Measurements from ENCODE around the gene PDE9A. TPM values are rescaled to one million over a fixed set of nuclear protein-coding genes. Genes with fewer than 3 reads are reported as not detected.
A peak's percentile ranks its signal among the peaks of the same experiment; 100 is the strongest.

Gene PDE9A
- total RNA-seq, 2 experiments from 2014 or later, result 7.5 to 8.6 TPM

DNA sequence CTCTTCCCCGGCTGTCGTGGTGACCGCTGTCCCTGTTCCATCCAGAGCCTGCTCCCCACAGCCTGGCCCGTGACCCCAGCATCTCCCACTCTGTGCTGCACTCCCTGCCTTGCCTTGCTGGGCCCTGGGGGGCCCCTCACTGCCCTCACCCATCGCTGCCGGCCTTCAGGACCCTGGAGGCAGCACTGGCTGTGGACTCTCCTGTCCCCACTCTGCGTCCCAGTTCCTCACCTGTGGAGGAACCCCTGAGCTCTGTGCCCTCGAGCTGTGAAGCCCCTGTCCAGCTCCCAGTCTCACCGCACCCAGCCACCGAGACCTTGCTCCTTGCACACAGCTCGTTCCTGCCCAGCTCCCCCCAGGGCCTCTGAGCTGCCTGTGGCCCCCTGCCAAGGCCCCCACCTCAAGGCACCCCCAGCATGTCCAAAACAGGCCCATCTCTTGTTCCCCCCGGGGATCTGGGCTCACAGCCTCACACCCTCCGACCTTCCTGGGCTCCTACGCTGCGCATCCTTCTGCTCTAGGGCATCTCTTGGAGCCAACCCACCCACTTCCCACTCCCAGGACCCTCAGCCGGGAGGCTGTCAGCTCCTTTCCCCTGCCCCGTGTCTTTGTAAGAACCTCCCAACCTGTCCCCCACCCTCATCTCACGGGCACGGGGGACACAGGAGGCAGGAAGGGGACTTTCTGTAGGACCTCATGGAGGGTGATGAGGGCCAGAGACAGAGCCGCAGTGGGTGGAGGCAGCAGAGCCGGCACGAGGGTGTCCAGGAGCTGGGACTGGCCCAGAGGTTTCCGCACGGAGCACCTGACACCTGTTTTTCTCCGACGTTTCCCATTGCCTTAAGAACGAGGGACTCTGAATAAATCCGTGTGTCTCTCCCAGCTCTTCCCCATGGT is 116.6 kb downstream of the PDE9A start:
- POLR2A ChIA-PET, result no interaction called here
- Mint-ChIP-seq H3K4me3 (no peak overlapping the region), H3K27ac (no peak overlapping the region), H3K9me3 (no peaks in the 10 kb centered on the region), H3K36me3 (peaks cover 3% of the 10 kb centered on the region), H3K4me1 (ENCODE audit: low read depth) (no peaks in the 10 kb centered on the region), H3K27me3 (no peaks in the 10 kb centered on the region)
- intact Hi-C loops (cut with micrococcal nuclease), result no loop called here
- CTCF ChIA-PET, result no interaction called here
- DNase-seq, result no peak

- Mint-ChIP-seq H3K27me3 (no peaks in the 10 kb centered on the region), H3K27ac (no peak overlapping the region), H3K4me1 (ENCODE audit: low read depth) (no peaks in the 10 kb centered on the region), H3K36me3 (peaks cover 3% of the 10 kb centered on the region), H3K4me3 (no peak overlapping the region), H3K9me3 (no peaks in the 10 kb centered on the region)
- intact Hi-C loops (cut with micrococcal nuclease), result no loop called here
- POLR2A ChIA-PET, result no interaction called here
- CTCF ChIA-PET, result no interaction called here
- no peak for DNase-seq
Observed at GRCh38 chr21:42770717-42771502, 117.5 kb downstream of the PDE9A start.

- no peak for DNase-seq
- no peaks in the 10 kb centered on the region for H3K27me3 Mint-ChIP-seq
- ChIA-PET POLR2A (no interaction called here), CTCF (no interaction called here)
- H3K4me3 Mint-ChIP-seq, result no peak overlapping the region
- intact Hi-C loops (cut with micrococcal nuclease), result no loop called here
- no peak overlapping the region for H3K27ac Mint-ChIP-seq
- H3K36me3 Mint-ChIP-seq, result peaks cover 3% of the 10 kb centered on the region
- no peaks in the 10 kb centered on the region for H3K4me1 Mint-ChIP-seq (ENCODE audit: low read depth)
- no peaks in the 10 kb centered on the region for H3K9me3 Mint-ChIP-seq
Observed at GRCh38 chr21:42771503-42771805, 118.0 kb downstream of the PDE9A start.

DNA sequence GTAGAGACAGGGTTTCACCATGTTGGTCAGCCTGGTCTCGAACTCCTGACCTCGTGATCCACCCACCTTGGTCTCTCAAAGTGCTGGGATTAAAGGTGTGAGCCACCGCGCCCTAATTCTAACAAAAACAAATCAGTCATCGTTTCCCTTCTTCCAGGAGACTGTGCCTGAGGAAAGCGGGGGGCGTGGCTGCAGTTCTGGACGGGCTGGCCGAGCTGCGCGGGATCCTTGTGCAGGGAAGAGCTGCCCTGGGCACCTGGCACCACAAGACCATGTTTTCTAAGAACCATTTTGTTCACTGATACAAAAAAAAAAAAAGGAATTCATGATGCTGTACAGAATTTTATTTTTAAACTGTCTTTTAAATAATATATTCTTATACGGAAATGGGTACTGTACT is 121.7 kb downstream of the PDE9A start:
- Mint-ChIP-seq H3K36me3 (no peaks in the 10 kb centered on the region), H3K9me3 (no peaks in the 10 kb centered on the region), H3K4me1 (ENCODE audit: low read depth) (no peaks in the 10 kb centered on the region), H3K4me3 (no peak overlapping the region), H3K27ac (no peak overlapping the region), H3K27me3 (no peaks in the 10 kb centered on the region)
- ChIA-PET CTCF (no interaction called here), POLR2A (no interaction called here)
- intact Hi-C loops (cut with micrococcal nuclease), result no loop called here
- no peak for DNase-seq

GRCh38 chr21:42775891-42776290 is 122.5 kb downstream of the PDE9A start:
- intact Hi-C loops (cut with micrococcal nuclease), result no loop called here
- no peaks in the 10 kb centered on the region for H3K9me3 Mint-ChIP-seq
- no peak overlapping the region for H3K4me3 Mint-ChIP-seq
- H3K27me3 Mint-ChIP-seq, result peaks cover 6% of the 10 kb centered on the region
- ChIA-PET POLR2A (no interaction called here), CTCF (no interaction called here)
- no peaks in the 10 kb centered on the region for H3K36me3 Mint-ChIP-seq
- no peak overlapping the region for H3K27ac Mint-ChIP-seq
- H3K4me1 Mint-ChIP-seq (ENCODE audit: low read depth), result peaks cover 5% of the 10 kb centered on the region
- DNase-seq, result no peak

DNA sequence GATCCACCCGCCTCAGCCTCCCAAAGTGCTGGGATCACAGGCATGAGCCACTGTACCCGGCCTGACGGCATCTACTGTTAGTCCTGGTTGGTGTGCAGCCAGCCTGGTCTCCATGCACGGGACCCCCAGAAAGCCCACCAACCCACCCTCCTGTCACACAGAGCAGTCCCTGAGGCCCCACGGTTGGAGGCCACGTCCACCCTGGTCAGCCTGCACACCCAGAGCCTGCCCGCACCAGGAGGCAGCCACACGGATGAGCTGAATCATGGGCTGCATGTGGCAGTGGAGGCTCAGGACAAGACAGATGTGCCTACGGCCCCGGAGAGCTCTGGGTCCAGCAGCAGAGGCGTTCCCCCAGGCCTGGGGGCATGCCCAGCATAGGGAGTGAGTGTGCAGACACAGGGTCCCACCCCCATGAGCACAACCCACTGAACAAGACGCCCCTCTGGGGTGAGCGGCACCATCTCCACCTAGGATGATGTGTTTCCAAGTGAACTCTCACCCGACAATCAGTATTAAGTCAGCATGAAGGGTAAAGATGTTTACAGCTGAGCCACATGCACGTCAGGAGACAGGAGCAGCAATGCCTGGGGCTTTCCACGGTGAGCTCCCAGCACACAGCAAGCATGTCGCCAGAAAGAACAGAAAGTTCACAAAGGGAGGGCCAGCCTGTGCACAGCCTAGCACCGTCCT is 123.8 kb downstream of the PDE9A start:
- ChIA-PET POLR2A (no interaction called here), CTCF (no interaction called here)
- Mint-ChIP-seq H3K36me3 (no peaks in the 10 kb centered on the region), H3K27ac (no peak overlapping the region), H3K27me3 (peaks cover 11% of the 10 kb centered on the region), H3K4me3 (no peak overlapping the region), H3K4me1 (ENCODE audit: low read depth) (peaks cover 16% of the 10 kb centered on the region), H3K9me3 (no peaks in the 10 kb centered on the region)
- no peak for DNase-seq
- intact Hi-C loops (cut with micrococcal nuclease), result no loop called here

DNA sequence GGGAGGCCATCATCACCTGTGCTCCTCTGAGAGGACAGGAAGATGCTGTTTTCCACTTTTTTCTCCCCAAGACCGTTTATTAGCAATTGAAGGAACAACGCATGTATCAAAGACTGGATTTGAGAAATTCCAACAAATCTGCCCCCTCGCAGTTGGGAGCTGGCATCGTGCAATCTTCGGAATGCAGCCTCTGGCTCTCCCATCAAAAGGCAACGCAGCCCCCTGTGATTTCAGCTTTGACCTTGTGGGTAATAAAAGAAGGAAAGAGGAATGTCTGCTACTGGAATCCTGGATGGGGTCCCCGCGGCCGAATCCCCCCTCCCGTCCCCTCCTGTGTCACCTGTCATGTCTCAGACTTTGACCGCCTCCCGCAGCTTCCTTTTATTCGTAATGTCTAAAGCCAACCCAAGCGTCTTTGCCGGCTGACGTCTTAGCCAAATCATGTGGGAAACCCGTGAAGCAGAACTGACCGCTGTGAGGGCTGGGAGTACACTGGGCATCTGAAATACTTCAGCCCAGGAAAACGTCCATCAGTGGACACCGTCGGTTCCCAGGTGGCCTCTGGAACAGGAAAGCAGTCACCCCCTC is 124.4 kb downstream of the PDE9A start:
- H3K27me3 Mint-ChIP-seq, result peaks cover 11% of the 10 kb centered on the region
- CTCF ChIA-PET, result no interaction called here
- peaks cover 22% of the 10 kb centered on the region for H3K4me1 Mint-ChIP-seq (ENCODE audit: low read depth)
- DNase-seq, result no peak
- intact Hi-C loops (cut with micrococcal nuclease), result no loop called here
- POLR2A ChIA-PET, result no interaction called here
- H3K36me3 Mint-ChIP-seq, result no peaks in the 10 kb centered on the region
- no peaks in the 10 kb centered on the region for H3K9me3 Mint-ChIP-seq
- H3K27ac Mint-ChIP-seq, result no peak overlapping the region
- no peak overlapping the region for H3K4me3 Mint-ChIP-seq

DNA sequence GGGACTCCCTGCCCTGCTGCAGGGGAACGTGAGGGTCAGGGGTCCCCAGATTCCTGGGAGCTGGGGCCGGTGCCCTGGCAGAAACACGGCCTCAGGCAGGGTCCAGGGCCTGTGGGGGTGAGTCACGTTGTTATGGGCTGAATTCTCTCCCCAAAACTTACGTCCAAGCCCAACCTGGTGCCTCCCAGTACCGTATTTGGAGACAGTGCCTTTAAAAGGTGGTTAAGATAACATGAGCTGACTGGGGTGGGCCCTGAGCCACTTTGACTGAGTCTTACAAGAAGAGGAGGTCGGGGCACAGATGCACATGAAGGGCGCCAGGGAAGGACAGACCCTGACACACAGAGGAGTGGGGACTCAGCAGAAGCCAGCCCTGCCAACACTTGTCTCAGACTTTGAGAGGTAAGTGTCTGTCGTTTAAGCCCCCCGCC is 126.0 kb downstream of the PDE9A start:
- H3K4me1 Mint-ChIP-seq (ENCODE audit: low read depth), result peaks cover 35% of the 10 kb centered on the region
- no peaks in the 10 kb centered on the region for H3K36me3 Mint-ChIP-seq
- no peak for DNase-seq
- H3K4me3 Mint-ChIP-seq, result no peak overlapping the region
- no peaks in the 10 kb centered on the region for H3K9me3 Mint-ChIP-seq
- H3K27ac Mint-ChIP-seq, result no peak overlapping the region
- peaks cover 11% of the 10 kb centered on the region for H3K27me3 Mint-ChIP-seq
- POLR2A ChIA-PET, result no interaction called here
- intact Hi-C loops (cut with micrococcal nuclease), result no loop called here
- CTCF ChIA-PET, result interaction anchor here (1.5 kb wide), 1 partner anchor 187 kb away, joined by 3 read pairs; no protein-coding TSS in a partner anchor

DNA sequence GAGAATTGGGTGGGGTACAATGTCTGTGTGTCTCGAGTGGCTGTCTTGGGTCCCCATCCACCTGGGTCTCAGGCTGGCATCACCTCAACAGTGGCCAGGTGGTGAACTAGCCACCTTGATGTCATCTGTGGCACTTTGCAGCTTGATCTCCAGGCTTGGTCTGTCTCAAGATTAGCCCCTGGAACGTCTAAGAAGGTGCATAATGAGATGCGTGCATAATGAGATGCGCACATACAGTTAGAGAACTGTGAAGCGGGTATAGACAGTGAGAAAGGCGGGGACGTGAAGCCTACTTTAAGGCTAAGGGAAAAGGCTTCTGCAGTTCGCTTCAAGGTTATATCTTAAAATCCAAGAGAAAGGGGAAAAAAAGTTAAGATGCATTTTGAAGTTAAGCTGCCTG is 127.2 kb downstream of the PDE9A start:
- ChIA-PET CTCF (interaction anchor here (1.0 to 1.5 kb wide), 3 partner anchors 33 to 188 kb away, joined by 3 read pairs; no protein-coding TSS in a partner anchor), POLR2A (no interaction called here)
- Mint-ChIP-seq H3K27ac (no peak overlapping the region), H3K36me3 (no peaks in the 10 kb centered on the region), H3K4me3 (no peak overlapping the region), H3K9me3 (no peaks in the 10 kb centered on the region), H3K4me1 (ENCODE audit: low read depth) (peaks cover 39% of the 10 kb centered on the region), H3K27me3 (peaks cover 11% of the 10 kb centered on the region)
- intact Hi-C loops (cut with micrococcal nuclease), result loop anchor here (2.0 kb wide), 1 partner anchor 18 kb away; no protein-coding TSS in a partner anchor
- DNase-seq, result no peak

GRCh38 chr21:42781150-42781970 is 127.9 kb downstream of the PDE9A start:
- H3K27me3 Mint-ChIP-seq, result peaks cover 11% of the 10 kb centered on the region
- intact Hi-C loops (cut with micrococcal nuclease), result loop anchor here (2.0 kb wide), 1 partner anchor 17 kb away; no protein-coding TSS in a partner anchor
- no peaks in the 10 kb centered on the region for H3K36me3 Mint-ChIP-seq
- ChIA-PET CTCF (interaction anchor here (0.6 to 1.2 kb wide), 3 partner anchors 32 to 52 kb away, joined by 3 to 4 read pairs (median 3); no protein-coding TSS in a partner anchor), POLR2A (no interaction called here)
- H3K4me3 Mint-ChIP-seq, result peak overlapping the region; percentile 7
- H3K27ac Mint-ChIP-seq, result no peak overlapping the region
- H3K9me3 Mint-ChIP-seq, result no peaks in the 10 kb centered on the region
- DNase-seq, result peak; percentile 16
- H3K4me1 Mint-ChIP-seq (ENCODE audit: low read depth), result peaks cover 39% of the 10 kb centered on the region

DNA sequence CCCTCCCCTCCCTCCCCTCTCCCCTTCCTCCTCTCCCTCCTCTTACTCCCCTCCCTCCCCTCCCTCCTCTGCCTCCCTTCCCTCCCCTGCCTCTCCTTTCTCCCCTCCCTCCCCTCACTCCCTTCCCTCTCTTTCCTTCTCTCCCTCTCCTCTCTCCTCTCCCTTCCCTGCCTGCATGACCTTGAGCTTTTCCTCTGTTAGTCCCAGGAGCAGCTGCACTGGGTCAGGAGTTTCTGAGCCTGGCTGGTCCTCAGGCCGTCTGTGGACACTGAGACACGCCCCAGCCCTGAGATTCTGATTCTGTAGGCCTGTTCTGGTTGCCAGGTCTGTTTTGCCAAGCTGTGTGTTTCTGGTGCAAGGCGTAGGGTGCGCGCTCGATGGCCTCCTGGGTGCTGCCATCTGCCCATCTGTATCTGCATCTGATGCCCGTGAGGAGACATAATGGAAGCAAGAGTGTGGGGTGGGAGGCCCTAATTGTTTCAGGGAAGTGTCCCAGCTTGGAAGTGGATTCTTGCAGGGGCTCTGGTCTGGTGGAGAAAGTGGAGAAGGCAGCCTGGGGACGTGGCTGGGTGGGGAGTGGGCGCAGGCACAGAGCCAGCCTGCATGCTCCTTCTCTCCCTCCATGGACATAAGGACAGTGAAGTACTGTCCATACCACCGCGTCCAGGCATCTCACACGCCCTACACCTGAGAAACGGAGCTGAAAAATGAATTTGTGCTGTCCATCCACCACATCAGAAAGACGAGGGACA is 128.7 kb downstream of the PDE9A start:
- POLR2A ChIA-PET, result no interaction called here

More for the DNA sequence above, 128.7 kb downstream of the PDE9A start:
- H3K27ac Mint-ChIP-seq, result no peak overlapping the region
- peaks cover 11% of the 10 kb centered on the region for H3K27me3 Mint-ChIP-seq
- H3K36me3 Mint-ChIP-seq, result no peaks in the 10 kb centered on the region
- no peak for DNase-seq
- intact Hi-C loops (cut with micrococcal nuclease), result loop anchor here (2.0 kb wide), 1 partner anchor 17 kb away; no protein-coding TSS in a partner anchor
- H3K4me1 Mint-ChIP-seq (ENCODE audit: low read depth), result peaks cover 39% of the 10 kb centered on the region
- peaks cover 4% of the 10 kb centered on the region for H3K9me3 Mint-ChIP-seq
- CTCF ChIA-PET, result no interaction called here
- H3K4me3 Mint-ChIP-seq, result no peak overlapping the region

Data from activated CD4-positive, alpha-beta memory T cell treated with anti-CD3 and anti-CD28 coated beads for 36 hours (primary cell).